Sciatic nerve (tissue), 2 donors: Measurements from ENCODE around the gene ATG13. TPM values are rescaled to one million over a fixed set of nuclear protein-coding genes. Genes with fewer than 3 reads are reported as not detected.
"Not testable (repeated sequence)": the region's sequence is repeated elsewhere in the genome, so short reads cannot be mapped to it uniquely, and the experiment has no call there.

Experiments used
- ATAC-seq: fragments of 200-7000 bp; cut with Tn5 transposase; one replicate; pipeline ENCODE4 v1.9.1; 2020; ENCODE audit warnings: mild to moderate bottlenecking, moderate library complexity
- DNase-seq: peaks from one replicate; pipeline ENCODE4 v3.0.0-alpha.2; 2020; ENCODE audit warnings: low spot score
- intact Hi-C: fragments of 100-400 bp; cut with DNase I; formaldehyde crosslinking; loops from one replicate; pipeline ENCODE4 v1.14.2; 2022
- total RNA-seq: library from RNA; stranded (reverse); fragmentation: NEBNext Ultra II Directional; extraction: Animal tissue kit (Norgen Biotek cat#: 25700); gene quantifications from one replicate; pipeline ENCODE4 v1.2.1, GENCODE V29; 2021
- donor health status: DM: no; HTN: no; CAD: no.
- donor health status: DM: no; HTN: no; CAD: no.

The ATG13 gene
- total RNA-seq, 1 donor from 2014 or later = 55.1 TPM

DNA sequence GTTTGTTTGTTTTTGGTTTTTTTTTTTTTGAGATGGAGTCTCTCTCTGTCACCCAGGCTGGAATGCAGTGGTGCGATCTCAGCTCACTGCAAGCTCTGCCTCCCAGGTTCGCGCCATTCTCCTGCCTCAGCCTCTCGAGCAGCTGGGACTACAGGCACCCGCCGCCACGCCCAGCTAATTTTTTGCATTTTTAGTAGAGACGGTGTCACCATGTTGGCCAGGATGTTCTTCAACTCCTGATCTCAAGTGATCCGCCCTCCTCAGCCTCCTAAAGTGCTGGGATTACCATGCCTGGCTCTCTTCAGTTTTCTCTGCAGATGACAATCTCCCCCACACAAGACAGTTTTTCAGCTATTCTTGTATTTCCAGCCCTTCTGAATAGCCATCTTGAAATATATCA lies 92.0 kb downstream of the ATG13 start:
- intact Hi-C loops, ATAC-seq, DNase-seq: not testable (repeated sequence)

DNA sequence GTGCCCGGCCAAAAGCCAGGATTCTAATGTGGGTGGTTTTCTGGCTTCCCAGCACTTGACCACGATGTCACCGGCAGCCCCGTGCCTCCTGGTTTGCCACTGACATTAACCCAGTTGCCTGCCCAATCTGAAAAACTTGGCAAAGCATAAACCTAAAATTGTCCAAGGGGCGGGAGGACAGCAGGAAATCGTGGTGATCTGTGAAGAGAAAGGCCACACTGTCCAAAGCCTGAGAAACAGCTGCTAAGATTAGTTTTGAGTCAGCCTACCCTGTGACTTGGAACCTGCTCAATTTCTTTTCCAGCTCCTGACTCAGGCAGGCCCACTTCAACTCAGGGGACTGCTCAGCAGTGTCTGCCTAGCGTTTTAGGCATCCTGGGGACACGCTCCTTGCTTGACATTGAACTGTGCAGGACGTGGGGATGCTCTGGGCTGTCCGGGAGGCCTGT lies 93.5 kb downstream of the ATG13 start:
- intact Hi-C loops = no loop called here
- ATAC-seq (peak; percentile 95), DNase-seq (no peak)

DNA sequence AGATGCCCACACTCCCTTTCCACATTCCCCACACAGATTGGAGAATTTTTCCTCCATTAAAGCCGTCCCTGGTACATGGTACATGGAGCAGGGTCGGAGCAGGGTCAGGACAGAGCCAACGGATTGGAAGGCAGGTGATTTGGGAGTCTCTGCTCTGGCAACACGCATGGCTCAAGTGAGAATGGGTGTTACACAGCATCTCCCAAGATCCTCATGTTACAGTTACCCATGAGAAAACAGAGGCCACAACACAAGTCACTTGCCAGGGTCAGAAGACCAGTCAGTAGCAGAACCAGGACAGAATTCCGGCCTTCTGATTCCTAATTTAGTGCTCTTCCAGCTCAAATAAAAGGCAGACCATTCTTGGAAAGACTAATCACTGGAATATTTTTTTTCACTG lies 94.0 kb downstream of the ATG13 start:
- DNase-seq (no peak), ATAC-seq (peak; percentile 57)
- intact Hi-C loops = no loop called here

DNA sequence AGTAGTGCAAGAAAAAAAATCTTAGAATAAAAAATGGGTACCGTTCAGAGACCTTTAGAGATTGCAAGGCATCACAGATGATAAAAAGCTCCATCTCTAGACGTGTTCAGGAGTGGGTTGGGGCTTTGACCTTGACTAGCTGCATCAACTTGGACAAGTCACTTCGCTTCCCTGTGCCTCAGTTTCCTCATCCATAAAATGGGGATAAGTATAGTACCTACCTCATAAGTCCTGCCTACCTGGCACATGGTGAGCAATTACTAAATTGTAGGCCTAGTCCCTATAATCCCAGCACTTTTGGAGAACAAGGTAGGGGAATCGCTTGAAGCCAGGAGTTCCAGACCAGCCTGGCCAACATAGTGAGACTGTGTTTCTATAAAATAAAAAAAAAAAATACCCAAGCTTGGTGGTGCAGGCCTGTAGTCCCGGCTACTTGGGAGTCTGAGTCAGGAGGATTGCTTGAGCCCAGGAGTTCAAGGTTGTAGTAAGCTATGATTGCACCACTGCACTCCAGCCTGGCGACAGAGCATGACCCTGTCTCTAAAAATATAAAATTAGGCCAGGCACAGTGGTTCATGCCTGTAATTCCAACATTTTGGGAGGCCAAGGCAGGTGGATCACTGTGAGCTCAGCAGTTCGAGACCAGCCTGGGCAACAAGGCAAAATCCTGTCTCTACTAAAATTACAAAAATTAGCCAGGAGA lies 95.7 kb downstream of the ATG13 start:
- no peak for DNase-seq
- no peak for ATAC-seq
- intact Hi-C loops = no loop called here

DNA sequence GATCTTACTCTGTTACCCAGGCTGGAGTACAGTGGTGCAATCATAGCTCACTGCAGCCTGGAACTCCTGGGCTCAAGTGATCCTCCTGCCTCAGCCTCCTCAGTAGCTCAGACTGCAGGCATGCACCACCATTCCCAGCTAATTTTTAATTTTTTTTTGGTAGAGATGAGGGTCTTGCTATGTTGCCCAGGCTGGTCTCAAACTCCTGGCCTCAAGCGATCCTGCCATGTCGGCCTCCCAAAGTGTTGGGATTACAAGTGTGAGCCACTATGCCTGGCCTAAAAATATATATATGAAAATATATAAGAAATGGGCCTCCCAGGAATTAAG lies 100.4 kb downstream of the ATG13 start:
- DNase-seq, intact Hi-C loops, ATAC-seq: not testable (repeated sequence)

DNA sequence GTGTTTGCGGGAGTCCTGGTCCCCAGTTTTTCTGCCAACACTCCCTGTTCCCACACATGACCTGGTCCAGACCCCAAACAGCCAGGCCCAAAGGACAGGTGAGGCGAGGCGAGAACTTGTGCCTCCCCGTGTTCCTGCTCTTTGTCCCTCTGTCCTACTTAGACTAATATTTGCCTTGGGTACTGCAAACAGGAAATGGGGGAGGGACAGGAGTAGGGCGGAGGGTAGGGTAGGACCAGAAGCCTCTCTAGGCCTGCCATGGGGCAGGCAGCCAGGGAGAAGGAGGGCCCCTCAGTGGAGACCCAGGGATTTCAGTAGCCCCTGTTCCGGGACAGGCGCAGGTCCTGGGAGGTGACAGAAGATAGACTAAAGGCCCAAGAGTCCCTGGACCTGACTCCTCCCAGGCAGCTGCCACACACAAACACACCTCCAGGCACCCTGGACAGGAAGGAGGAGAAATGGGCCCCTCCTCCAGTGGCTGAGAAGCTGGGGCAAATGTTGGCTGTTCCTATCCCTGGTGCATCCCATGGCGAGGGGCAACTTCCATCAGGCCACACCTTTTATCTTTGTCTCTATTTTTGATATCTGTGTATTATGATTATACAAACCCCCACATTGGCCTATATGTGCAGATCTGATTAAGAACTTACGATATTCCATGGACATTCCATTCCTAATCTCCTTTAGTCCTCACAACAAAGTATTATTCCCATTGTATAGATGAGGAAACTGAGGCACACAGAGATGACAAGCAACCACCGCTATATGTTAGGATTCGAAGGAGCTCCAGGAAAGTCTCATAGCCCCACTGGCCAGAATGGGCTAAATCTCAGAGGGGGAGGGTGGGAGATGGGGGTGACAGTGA lies 101.0 kb downstream of the ATG13 start:
- DNase-seq (no peak), ATAC-seq (no peak)
- intact Hi-C loops = no loop called here

DNA sequence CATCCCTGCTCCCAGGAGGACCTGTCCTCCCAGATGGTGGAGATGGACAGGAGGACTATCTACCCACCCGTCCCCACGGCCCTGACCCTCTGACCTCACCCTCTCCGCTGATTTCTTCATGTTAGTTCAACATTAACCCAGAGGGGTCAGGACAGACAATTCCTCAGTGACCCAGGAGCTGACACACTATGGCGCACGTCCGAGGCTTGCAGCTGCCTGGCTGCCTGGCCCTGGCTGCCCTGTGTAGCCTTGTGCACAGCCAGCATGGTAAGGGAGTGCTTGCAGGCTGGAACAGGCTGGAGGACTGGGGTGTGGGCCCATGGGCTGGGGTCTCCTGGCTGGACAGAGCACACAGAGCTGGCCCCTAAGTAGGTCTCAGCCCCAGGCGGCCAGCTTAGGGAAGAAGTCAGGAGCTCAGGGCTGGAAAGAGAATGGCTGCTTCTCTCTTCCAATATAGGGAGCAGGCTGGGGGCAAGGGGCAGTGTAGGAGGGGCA lies 101.7 kb downstream of the ATG13 start, which contains the start of gene F2:
F2 (plus strand) TSS at position 166 of the 495 bp plus-strand sequence; CDS start at position 189, 23 bp downstream.
- ATAC-seq = peak; percentile 28
- intact Hi-C loops = no loop called here
- no peak for DNase-seq

DNA sequence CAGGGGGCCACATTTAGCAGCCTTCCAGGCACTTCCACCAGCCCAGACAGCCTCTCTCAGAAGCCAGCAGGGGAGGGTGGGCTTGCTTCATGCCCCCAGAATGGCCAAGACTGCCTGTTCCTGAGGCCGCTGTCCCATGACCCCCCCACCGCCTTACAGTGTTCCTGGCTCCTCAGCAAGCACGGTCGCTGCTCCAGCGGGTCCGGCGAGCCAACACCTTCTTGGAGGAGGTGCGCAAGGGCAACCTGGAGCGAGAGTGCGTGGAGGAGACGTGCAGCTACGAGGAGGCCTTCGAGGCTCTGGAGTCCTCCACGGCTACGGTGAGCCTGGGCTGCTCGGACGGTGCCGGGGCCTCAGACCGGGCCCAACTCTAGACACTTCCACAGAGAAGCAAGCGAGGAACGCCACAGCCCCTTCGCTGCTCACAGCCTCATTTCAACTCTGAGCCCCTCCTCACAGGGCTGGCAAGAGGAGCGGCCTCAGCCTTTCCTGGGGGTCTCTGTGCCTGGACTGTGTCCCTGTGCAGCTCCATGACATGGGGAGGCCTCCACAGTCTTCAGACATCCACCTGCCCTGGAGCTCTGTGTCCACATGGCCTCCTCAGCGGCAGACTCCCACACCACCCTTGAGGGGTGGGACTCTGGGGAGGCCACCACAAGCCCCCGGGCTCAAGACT lies 102.3 kb downstream of the ATG13 start:
- intact Hi-C loops = no loop called here
- no peak for ATAC-seq
- no peak for DNase-seq

DNA sequence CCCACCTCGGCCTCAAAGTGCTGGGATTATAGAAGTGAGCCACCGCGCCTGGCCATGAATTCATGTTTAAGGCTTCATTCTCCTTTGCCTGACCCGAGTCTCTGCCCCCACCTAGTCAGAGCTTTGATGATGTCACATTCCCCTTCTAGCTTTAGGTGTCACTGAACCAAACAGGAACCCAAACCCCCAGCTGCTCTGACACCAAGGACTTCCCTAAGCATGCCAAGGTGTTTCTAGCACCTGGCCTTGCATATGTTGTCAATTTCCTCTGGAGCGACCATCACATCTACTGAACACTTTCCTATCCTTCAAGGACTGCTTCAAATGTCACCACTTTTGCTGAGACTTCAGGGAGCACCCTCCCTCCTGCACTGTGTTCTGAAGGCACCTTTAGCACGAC lies 103.9 kb downstream of the ATG13 start:
- ATAC-seq (no peak), DNase-seq (no peak)
- intact Hi-C loops = no loop called here

DNA sequence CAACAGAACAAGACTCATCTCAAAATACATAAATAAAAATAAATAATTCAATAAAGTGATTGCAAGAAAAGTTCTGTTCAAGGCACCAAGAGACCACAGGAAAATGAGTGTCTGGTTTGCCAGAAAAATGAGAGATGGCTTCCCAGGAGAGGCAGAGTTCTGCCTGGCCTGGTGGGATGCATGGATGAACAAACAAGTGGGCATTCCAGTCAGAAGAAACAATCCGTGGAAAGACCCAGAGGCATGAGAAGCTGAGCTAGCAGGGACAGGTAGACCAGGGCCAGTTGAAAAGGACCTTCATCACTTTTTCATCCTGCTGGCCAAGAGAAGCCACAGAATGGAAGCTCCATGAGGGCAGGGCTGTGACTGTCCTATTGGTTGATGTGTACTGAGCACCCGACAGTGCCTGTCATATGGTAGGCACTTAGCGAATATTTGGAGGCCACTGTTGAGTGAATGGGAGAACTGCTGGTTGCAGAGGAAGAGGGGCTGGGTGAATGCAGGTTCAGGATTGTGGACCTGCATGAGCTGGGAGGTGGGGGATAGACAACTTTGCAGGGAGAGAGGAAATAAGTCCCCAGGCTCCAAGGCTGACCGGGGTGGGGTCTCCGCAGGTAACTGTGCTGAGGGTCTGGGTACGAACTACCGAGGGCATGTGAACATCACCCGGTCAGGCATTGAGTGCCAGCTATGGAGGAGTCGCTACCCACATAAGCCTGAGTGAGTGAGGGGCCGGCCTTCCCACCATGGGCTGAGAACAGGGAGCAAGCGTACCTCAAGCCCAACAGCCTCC lies 105.4 kb downstream of the ATG13 start:
- ATAC-seq (no peak), DNase-seq (no peak)
- intact Hi-C loops = no loop called here

DNA sequence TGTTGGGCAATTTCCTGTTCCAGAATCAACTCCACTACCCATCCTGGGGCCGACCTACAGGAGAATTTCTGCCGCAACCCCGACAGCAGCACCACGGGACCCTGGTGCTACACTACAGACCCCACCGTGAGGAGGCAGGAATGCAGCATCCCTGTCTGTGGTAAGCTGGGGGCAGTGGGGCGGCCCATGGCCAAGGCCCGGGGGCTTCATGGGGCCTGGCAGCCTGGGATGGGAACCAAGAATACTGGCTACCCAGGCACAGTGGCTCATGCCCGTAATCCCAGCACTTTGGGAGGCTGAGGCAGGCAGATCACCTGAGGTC lies 106.0 kb downstream of the ATG13 start:
- ATAC-seq (no peak), DNase-seq (no peak)
- intact Hi-C loops = no loop called here

DNA sequence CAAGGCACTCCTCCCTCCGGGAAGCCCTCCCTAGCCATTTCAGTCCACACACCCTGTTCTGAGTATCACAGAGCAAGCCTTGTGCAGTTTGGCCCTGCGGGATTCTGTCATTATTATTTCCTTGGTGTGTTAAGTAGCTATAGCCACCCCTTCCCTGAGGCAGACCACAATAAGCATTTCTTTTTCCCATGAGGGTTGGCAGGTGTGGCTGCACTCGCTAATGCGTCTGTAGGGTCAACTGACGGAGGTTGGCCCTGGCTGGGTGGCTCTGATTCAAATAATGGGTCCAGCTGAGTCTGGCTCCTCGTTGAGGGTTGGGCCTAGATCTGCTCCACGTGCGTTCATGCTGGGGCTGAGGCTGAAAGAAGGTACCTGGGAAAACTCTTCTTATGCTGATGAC lies 106.7 kb downstream of the ATG13 start:
- ATAC-seq = no peak
- no peak for DNase-seq
- intact Hi-C loops = no loop called here

Other genes with a start within 250 kb of the ATG13 start
- 92.7 TPM for gene MDK, start 235.9 kb upstream of the ATG13 start, total RNA-seq
- not detected for gene CHRM4, start 225.8 kb upstream of the ATG13 start, total RNA-seq
- gene AMBRA1, start 23.5 kb upstream of the ATG13 start, total RNA-seq = 33.7 TPM
- gene HARBI1, start 326 bp upstream of the ATG13 start, total RNA-seq = 4.3 TPM
- gene ARHGAP1, start 83.1 kb downstream of the ATG13 start, total RNA-seq = 78.6 TPM
- 6.5 TPM for gene ZNF408, start 83.5 kb downstream of the ATG13 start, total RNA-seq
- not detected for gene F2, start 101.7 kb downstream of the ATG13 start, total RNA-seq
- gene CKAP5, start 228.7 kb downstream of the ATG13 start, total RNA-seq = 80.5 TPM